Fibroblast of skin of back (primary cell): ENCODE measurements around the gene RADIL.

ENCODE experiments used
- DNase-seq: peaks from one replicate; pipeline ENCODE4 v3.0.0-alpha.2; 2013

RADIL gene

GRCh38 chr7:4831723-4832495 is 51.6 kb downstream of the RADIL start:
- DNase-seq = no peak

GRCh38 chr7:4830176-4830575 is 53.3 kb downstream of the RADIL start:
- DNase-seq = peak; percentile 63

- no peak for DNase-seq
Observed at GRCh38 chr7:4828720-4829383, 54.7 kb downstream of the RADIL start.

- no peak for DNase-seq
Observed at GRCh38 chr7:4825081-4825480, 58.4 kb downstream of the RADIL start.

GRCh38 chr7:4824120-4824775 is 59.3 kb downstream of the RADIL start:
- no peak for DNase-seq

- DNase-seq = no peak
Observed at GRCh38 chr7:4823441-4824119, 59.9 kb downstream of the RADIL start.

GRCh38 chr7:4822677-4823076 is 60.8 kb downstream of the RADIL start:
- no peak for DNase-seq

GRCh38 chr7:4820967-4821471 is 62.5 kb downstream of the RADIL start:
- no peak for DNase-seq

GRCh38 chr7:4820405-4820966 is 63.0 kb downstream of the RADIL start:
- no peak for DNase-seq

GRCh38 chr7:4819560-4820404 is 63.7 kb downstream of the RADIL start:
- no peak for DNase-seq

- no peak for DNase-seq
Observed at GRCh38 chr7:4818000-4818794, 65.3 kb downstream of the RADIL start.

- no peak for DNase-seq
Observed at GRCh38 chr7:4817178-4817901, 66.2 kb downstream of the RADIL start.

GRCh38 chr7:4816419-4817080 is 67.0 kb downstream of the RADIL start:
- DNase-seq = no peak

GRCh38 chr7:4815609-4816418 is 67.7 kb downstream of the RADIL start:
- no peak for DNase-seq

- no peak for DNase-seq
Observed at GRCh38 chr7:4815121-4815520, 68.4 kb downstream of the RADIL start.

GRCh38 chr7:4814433-4814832 is 69.1 kb downstream of the RADIL start:
- no peak for DNase-seq

- peak; percentile 17 for DNase-seq
Observed at GRCh38 chr7:4809666-4810065, 73.8 kb downstream of the RADIL start.

GRCh38 chr7:4809091-4809591 is 74.4 kb downstream of the RADIL start:
- no peak for DNase-seq
